Right lobe of liver (tissue), 6 donors: ENCODE results near the gene LETM1. TPM values are rescaled to one million over a fixed set of nuclear protein-coding genes. Genes with fewer than 3 reads are reported as not detected.
A peak's percentile ranks its signal among the peaks of the same experiment; 100 is the strongest.

Experiments used
- ATAC-seq, 4 donors: fragments of 200-7000 bp; cut with Tn5 transposase; one replicate each; pipeline ENCODE4 v1.9.1; 2020; ENCODE audit warnings: mild to moderate bottlenecking in 4 of 4, moderate library complexity in 4 of 4
- DNase-seq, 3 donors: peaks; one replicate each; pipeline ENCODE4 v3.0.0-alpha.2; 2020
- H3K27ac ChIP-seq, 3 donors: fragments of 200-600 bp; one replicate each; pipeline ENCODE4 v1.8.0; 2022
- H3K27me3 ChIP-seq, 2 donors: fragments of 200-600 bp; one replicate each; pipeline ENCODE4 v1.8.0; 2022
- H3K36me3 ChIP-seq, 4 donors: fragments of 200-600 bp; sonication (generic) in 1 of 4; one replicate each; pipeline versions ENCODE4 v1.5.1 to v1.8.0; 2017 to 2022; ENCODE audit warnings: control low read depth in 1 of 4
- H3K4me1 ChIP-seq, 4 donors: fragments of 200-600 bp; sonication (generic) in 1 of 4; one replicate each; pipeline versions ENCODE4 v1.5.1 to v1.8.0; 2017 to 2022; ENCODE audit warnings: control low read depth in 1 of 4
- H3K4me3 ChIP-seq, 3 donors: fragments of 200-600 bp; one replicate each; pipeline ENCODE4 v1.8.0; 2022
- H3K9me3 ChIP-seq, 4 donors: fragments of 200-600 bp; sonication (generic) in 1 of 4; one replicate each; pipeline versions ENCODE4 v1.5.1 to v1.8.0; 2017 to 2022; ENCODE audit warnings: control low read depth in 1 of 4
- POLR2A ChIP-seq: fragments of 450-650 bp; IDR thresholded peaks from one replicate; pipeline ENCODE4 v1.6.1; 2017; ENCODE audit warnings: antibody characterized with exemption, mild to moderate bottlenecking
- WGBS: methylation state at CpG from one replicate; pipeline ENCODE4 v1.1.6; 2018; ENCODE audit warnings: low coverage, low lambda C conversion rate; ENCODE audit not compliant: insufficient coverage; ENCODE audit errors: missing lambda C conversion rate; 5-methylcytosine and 5-hydroxymethylcytosine counted together
- intact Hi-C, 2 donors: fragments of 100-400 bp; cut with DNase I; formaldehyde crosslinking; loops; one replicate each; pipeline versions ENCODE4 v1.11.2 to v1.14.1; 2022
- total RNA-seq, 6 experiments: library from RNA; depleted of rRNA in 2 of 6; stranded (reverse); fragments of >200 nt in 2 of 6; fragmentation: NEBNext Ultra II Directional in 3 of 6; extraction: Animal tissue kit (Norgen Biotek cat#: 25700) in 3 of 6; gene quantifications; one replicate each; pipeline versions ENCODE4 v1.1.0 to v1.2.4, GENCODE V29; 2016 to 2023
- TF ChIP-seq, protein P1 (sequence below), 4 donors: fragments of 200-600 bp in 3 of 4; fragments of 450-650 bp in 1 of 4; IDR thresholded peaks; one replicate each; pipeline versions ENCODE4 v1.5.1 to v1.8.0; 2016 to 2022; ENCODE audit warnings: antibody characterized with exemption in 4 of 4, mild to moderate bottlenecking in 2 of 4
- donor health status: DM: no; HTN: yes; CAD: no.
- donor health status: DM: no; HTN: no; CAD: no.
- donor health status: DM: no; HTN: no; CAD: no.
- donor health status: DM: no; HTN: yes; CAD: no.
- donor health status: DM: no; HTN: yes; CAD: no.

Gene LETM1
- total RNA-seq, 6 experiments from 2014 or later: 18.1 to 31.0 (median 25.6) TPM

DNA sequence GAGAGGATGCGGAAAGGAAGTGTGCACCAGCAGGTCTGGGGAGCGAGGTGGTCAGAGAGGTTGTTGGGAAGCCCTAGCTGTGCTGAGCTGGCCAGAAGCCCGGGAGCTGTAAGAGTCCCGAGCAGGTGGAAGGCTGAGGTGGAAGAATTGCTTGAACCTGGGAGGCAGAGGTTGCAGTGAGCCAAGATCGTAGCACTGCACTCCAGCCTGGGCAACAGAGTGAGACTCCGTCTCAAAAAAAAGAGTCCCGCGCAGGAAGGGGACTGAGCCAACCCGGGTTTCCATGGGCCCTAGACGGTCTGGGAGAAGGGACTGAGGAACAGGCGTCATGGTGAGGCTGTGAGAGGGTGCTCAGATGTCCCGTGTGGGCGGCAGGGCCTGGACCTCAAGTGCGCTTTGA lies 75.5 kb downstream of the LETM1 start:
- 75% methylated on average over 7 of the region's 14 CpGs for WGBS
- no peak overlapping the region for H3K27ac ChIP-seq
- TF ChIP-seq, protein P1, sequence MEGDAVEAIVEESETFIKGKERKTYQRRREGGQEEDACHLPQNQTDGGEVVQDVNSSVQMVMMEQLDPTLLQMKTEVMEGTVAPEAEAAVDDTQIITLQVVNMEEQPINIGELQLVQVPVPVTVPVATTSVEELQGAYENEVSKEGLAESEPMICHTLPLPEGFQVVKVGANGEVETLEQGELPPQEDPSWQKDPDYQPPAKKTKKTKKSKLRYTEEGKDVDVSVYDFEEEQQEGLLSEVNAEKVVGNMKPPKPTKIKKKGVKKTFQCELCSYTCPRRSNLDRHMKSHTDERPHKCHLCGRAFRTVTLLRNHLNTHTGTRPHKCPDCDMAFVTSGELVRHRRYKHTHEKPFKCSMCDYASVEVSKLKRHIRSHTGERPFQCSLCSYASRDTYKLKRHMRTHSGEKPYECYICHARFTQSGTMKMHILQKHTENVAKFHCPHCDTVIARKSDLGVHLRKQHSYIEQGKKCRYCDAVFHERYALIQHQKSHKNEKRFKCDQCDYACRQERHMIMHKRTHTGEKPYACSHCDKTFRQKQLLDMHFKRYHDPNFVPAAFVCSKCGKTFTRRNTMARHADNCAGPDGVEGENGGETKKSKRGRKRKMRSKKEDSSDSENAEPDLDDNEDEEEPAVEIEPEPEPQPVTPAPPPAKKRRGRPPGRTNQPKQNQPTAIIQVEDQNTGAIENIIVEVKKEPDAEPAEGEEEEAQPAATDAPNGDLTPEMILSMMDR (IDR thresholded peaks at IDR 0.05): no peak
- TF ChIP-seq POLR2A: no peak
- ATAC-seq (no peak), DNase-seq (no peak)
- intact Hi-C loops: no loop called here
- H3K9me3 ChIP-seq: no peaks in the 10 kb centered on the region
- H3K4me1 ChIP-seq: peaks cover 0 to 4% (median 0%) of the 10 kb centered on the region in 4 donors
- H3K36me3 ChIP-seq: no peaks in the 10 kb centered on the region
- H3K4me3 ChIP-seq: no peak overlapping the region
- H3K27me3 ChIP-seq: no peaks in the 10 kb centered on the region

- TF ChIP-seq, protein P1 (IDR thresholded peaks at IDR 0.05): no peak
- TF ChIP-seq POLR2A: no peak
- intact Hi-C loops: no loop called here
- Histone ChIP-seq H3K27me3 (no peaks in the 10 kb centered on the region), H3K9me3 (no peaks in the 10 kb centered on the region), H3K27ac (no peak overlapping the region), H3K4me1 (peaks cover 0 to 3% (median 0%) of the 10 kb centered on the region in 4 donors), H3K4me3 (no peak overlapping the region), H3K36me3 (no peaks in the 10 kb centered on the region)
- ATAC-seq: no peak
- WGBS: no CpG with 5 or more reads among the region's 18 CpGs
- DNase-seq: no peak
Measured at GRCh38 chr4:1779588-1780382, 76.2 kb downstream of the LETM1 start.

DNA sequence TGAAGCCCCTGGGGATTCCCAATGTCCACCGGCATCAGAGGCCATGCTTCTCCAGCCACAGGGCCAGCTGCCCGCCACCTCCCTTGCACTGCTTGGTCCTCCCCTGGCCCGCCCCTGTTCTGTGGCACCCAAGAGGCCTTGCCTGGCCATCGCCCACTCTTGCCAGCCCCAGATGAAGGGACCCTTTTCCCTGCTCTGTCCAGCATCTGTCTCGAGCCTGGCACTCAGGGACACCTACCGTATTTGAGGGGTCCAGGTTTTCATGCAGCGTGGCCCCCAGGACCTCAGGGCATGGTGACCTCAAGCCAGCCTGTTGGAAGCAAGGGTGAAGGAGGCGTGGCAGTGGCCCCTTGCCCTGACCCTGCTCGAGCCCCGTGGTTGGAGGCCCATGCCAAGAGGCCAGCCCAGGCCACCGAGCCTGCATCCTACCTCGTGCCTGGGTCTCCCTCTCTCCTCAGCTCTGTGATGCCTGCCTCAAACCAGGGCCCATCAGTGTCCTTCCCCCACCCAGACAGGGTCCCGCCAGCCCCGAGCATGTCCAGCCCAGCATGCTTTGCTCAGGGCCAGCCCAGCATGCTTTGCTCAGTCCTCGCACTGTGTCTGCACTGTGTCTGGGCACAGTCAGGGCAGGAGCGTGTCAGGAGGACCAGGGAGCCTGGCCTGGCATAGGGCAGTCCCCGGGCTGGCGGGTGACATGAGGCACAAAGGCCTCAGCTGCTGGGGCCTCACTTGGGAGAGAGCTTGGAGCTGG lies 77.1 kb downstream of the LETM1 start:
- WGBS: 72% methylated on average over 10 of the region's 18 CpGs
- intact Hi-C loops: no loop called here
- Histone ChIP-seq H3K4me1 (no peaks in the 10 kb centered on the region), H3K4me3 (no peak overlapping the region), H3K9me3 (no peaks in the 10 kb centered on the region), H3K36me3 (no peaks in the 10 kb centered on the region), H3K27me3 (no peaks in the 10 kb centered on the region), H3K27ac (no peak overlapping the region)
- DNase-seq (no peak), ATAC-seq (no peak)
- no peak for TF ChIP-seq POLR2A
- TF ChIP-seq, protein P1 (IDR thresholded peaks at IDR 0.05): no peak

DNA sequence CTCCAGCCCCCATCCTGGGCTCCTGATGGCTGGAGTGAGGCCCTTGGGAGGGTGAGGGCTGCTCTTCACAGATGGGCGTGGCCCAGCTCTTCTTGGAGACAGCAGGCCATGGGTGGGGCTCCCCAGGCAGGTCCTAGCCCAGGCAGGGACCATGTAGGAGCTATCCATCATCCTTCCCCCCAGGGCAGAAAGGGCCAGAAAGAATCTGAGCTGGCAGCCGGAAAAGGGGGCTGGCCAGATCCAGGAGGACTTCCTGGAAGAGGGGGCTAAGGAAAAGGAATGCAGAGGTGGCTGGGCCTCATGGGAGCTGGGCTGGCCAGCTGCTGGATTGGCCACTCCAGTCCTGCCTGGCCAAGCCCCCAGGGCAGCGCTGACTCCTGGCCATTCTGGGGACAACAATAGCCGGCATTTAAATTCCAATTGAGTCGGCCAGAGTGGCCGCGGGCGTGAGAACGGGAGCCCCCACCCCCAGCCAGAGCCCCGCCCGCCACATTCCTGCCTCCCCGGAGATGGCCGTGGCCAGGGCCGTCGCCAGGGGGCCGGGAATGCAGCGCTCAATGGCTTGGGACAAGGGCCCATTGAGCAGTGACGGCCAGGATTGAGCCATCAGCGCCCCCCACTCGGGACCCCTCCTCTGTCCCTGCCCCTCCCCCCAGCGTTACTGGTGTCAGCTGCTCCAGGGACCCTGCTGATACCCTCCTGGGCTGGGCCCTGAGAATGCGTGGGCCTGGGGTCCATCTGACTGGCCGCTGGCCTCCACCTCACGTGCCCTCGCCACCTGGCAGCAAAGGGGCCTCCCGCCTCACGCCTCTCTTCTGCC lies 77.9 kb downstream of the LETM1 start:
- peak in 1 of 4 donors; percentile 24 for ATAC-seq
- no peak for DNase-seq
- Histone ChIP-seq H3K27ac (no peak overlapping the region), H3K4me3 (no peak overlapping the region), H3K4me1 (no peaks in the 10 kb centered on the region), H3K27me3 (no peaks in the 10 kb centered on the region), H3K9me3 (no peaks in the 10 kb centered on the region), H3K36me3 (no peaks in the 10 kb centered on the region)
- WGBS: no CpG with 5 or more reads among the region's 27 CpGs
- intact Hi-C loops: no loop called here
- TF ChIP-seq, protein P1 (IDR thresholded peaks at IDR 0.05): no peak
- no peak for TF ChIP-seq POLR2A
